ENCODE data around the gene BHLHE23.
A peak's percentile ranks its signal among the peaks of the same experiment; 100 is the strongest.

BHLHE23 gene

DNA sequence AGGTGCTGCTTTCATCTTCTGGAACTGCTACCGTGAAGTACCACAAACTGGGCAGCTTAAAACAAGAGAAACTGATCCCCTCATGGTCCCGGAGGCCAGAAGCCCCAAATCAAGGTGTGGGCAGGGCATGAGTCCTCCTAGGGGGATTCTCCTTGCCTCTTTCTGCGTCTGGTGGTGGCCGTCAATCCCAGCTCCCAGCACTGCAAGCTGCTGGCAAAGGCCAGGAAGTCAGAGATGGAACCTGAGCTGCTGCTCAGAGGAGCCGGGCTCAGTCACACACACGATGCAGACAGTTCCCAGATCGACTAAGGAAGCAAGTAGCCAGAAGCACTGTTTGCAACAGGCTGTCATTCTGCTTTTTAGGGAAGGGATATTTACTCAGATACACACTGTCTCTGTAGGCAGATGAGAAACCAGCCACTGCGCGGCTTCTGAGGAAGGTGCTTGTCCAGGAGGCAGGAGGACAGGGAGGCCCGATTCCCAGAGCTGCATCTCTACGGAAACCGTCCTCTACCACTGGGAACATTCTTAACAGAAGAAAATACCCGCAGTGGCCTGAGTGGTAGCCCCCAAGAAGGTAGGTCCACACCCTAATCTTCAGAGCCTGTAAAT is 15.5 kb downstream of the BHLHE23 start:
- DNase-seq (ENCODE audit: low read depth in 2 of 2): no peak

DNA sequence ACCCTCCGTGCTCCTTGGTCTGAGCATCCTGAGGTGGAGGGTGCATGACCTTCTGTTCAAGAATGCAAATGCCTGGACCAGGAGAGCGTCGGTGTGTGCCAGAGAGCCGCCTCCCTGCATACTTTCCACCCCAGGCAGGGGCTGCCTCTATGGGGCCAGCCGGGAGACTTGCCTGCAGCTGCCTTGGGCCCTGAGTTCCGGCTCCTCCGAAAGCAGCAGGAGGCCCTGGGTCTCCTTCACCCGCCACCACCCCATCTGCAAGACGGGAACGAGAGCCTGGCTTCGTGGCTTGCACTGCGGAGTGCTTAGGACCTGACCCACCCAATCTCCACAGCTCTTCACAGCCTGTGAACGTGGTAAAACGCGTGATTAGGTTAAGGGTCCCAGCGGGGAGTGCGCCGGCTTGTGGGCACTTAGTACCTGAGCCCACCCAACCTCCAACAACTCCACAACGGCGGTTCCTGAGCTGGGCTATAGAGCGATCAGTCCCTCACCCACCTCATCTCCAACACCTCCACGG is 16.4 kb downstream of the BHLHE23 start:
- no peak for DNase-seq (ENCODE audit: low read depth in 2 of 2)

DNA sequence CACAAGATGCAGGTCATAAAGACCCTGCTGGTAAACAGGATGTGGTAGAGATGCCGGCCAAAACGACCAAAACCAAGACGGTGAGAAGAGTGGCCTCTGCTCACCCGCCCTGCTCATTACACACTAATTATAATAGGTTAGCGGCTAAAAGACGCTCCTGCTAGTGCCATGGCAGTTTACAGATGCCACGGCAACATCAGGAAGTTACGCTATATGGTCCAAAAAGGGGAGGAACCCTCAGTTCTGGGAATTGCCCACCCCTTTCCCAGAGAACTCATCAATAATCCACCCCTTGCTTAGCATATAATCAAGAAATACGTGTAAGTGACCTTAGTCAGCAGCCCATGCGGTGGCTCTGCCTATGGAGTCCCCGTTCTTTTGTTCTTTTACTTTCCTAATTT is 17.6 kb downstream of the BHLHE23 start:
- DNase-seq (ENCODE audit: low read depth in 2 of 2): no peak

DNA sequence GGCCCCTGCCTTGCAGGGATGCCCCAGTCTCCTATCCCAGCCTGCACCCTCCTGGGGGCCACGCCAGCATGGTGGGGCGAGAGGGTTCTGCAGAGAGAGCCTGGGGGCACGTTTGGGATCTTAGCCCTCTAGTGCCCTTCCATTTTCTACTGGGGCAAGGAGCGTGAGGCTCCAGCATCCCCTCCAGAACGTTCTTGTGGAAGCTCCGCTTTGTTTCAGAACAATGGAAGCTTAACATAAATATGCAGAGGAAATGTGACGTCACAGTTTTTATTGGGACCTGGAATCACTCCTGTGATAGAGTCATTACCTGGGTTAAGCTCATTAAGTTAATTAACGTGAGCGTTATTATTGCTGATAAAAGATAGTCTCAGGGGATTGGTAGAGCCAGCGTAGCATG is 19.6 kb downstream of the BHLHE23 start:
- no peak for DNase-seq (ENCODE audit: low read depth in 2 of 2)

DNA sequence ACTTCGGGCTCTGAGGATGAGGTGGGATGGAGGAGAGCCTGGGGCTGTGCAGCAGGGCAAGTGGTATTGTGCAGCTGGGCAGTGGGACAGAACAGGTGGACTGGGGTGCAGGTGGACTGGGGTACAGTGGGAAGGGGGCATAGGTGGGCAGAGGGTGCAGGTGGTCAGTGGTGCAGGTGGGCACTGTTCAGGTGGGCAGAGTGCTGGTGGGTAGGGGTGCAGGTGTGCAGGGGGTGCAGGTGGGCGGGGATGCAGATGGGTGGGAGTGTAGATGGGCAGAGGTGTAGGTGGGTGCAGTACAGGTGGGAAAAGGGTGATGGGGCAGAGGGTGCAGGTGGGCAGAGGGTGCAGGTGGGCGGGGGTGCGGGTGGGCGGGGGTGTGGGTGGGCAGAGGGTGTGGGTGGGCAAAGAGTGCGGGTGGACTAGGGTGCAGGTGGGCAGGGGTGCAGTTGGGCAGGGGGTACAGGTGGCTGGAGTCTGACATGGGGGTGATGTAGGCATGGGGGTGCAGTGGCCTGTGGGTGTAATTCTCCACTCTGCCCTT is 20.4 kb downstream of the BHLHE23 start:
- DNase-seq (ENCODE audit: low read depth in 2 of 2): no peak

DNA sequence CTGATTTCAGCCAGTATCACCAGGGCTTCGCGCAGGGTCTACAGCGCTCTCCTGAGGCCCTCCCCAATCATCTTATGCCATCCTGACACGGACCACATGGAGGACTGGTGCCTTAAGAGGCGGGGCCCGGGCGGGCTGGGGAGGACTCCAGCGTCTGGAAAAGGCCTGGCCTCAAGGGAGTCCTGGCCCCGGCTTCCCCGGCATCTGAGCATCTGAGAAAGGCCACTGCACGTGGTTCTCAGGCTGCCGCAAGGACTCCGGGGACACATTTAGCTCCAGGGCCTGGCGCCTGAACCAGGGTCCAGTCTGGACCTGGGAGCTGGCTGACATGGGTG is 21.4 kb downstream of the BHLHE23 start:
- DNase-seq (ENCODE audit: low read depth in 2 of 2): no peak

DNA sequence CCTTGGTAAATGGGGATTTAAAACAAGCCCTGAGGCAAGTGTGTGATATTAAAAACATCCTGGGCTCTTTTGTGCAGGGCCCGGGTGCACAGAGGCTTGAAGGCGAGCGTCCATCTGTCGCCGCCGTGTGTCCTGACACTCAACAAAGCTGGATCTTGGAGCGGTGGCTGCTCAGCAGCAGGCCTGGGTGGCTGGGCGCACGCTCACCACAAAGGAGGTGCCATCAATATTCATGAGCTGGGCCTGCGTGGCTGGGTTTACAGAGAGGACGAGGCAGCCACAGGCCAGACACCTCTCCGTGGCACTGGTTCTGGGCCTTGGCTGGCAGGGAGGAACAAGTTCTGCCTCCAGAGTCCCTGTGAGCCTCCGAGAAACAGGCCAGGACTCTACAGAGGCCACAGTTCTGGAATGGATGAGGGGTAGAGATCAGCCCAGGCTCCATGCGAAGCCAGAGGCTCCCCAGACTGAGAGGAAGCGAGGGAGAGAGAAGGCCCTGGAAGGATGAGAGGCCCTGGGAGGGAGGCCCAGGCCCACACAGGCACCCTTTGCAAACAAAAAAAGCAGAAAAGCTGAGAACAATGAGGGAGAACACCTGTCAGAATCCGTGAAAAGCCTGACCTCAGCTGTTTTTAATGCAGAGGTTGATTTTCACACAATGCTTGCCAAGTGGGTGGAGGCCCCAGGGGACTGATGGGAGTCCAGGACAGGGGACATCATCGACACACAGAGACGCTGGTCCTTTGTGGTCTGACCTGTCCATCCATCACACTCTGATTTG is 21.9 kb downstream of the BHLHE23 start:
- DNase-seq (ENCODE audit: low read depth in 2 of 2): no peak

DNA sequence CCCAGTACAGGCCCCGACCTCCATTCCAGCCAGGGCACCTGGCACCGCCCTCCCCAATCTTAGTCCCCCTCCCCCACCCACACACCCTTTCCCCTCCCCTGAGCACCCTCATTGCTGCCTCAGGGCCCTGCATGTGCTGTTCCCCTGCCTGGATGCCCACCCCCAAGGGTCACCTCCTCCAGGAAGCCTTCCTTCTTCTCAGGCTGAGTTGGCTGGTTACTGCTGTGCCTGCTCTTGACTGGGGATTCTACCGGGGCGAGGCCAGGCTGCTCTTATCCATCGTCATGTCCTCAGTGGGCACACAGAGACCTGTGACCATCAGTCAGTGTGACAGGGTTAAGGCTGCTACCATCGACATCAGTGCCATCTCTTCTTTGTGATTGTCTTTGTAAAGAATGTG is 23.6 kb downstream of the BHLHE23 start:
- no peak for DNase-seq (ENCODE audit: low read depth in 2 of 2)

DNA sequence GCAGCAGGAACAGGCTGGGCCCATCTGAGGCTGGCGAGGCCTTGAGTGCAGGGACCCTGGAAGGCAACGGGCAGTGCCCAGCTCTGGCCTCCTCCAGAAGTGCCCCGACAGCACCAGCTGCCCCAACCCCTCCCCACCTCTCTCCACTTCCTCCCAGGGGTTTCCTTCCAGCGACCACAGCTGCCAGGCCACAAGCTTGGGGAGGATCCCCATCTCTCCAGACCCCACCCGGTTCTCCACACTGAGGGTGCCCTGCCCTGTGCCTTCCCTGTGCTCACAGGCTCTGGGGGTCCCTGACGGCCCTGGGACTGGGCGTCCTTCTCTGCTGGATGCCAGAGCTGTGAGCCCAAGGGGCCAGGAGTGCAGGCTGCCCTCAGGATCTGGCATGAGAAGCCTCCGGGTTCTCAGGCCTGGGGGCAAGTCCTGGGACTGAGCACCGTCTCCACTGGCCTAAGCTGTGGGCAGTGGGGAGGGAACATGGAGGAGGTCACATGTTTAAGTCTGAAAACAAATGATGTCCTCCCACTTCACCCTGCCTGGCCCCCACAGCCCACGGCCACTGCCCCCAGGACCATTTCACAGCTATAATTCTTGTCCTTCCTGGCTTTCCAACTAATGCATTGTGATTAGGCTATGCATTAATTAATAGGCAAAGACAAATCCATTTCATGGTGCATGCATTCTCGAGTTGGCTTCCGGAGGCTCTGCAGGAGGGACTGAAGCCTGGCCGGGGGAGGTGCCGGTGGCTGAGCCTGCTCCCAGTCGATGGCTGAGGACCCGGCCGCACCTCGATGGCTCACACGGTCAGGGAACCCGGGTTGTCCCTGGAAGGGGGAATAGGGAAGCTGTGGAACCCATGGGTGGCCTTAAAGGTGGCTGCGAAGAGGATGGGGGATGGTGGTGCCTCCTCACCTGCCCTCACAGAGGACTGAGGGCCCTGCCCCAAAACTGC is 24.4 kb downstream of the BHLHE23 start:
- no peak for DNase-seq (ENCODE audit: low read depth in 2 of 2)

DNA sequence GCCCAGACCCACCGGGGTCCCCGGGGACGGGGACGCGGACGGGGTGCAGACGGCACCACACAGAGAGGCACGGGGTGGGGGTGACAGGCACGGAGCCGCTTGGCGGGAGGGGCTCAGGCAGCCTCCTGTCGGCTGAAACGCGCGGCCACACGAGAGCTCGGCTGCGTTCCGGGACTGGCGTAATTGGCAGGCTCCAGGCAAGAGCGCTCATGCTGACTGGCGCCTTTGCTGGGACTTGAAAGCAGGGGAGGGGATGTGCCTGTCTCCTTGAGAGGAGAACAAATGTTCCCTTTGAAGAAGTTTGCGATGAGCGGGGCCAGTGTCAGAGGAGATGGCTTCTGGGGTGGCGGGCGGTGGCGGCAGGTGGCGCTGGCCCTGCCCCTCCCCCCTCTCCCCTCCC is 25.8 kb downstream of the BHLHE23 start:
- DNase-seq (ENCODE audit: low read depth in 2 of 2): peak in 1 of 2 donors; percentile 20

DNA sequence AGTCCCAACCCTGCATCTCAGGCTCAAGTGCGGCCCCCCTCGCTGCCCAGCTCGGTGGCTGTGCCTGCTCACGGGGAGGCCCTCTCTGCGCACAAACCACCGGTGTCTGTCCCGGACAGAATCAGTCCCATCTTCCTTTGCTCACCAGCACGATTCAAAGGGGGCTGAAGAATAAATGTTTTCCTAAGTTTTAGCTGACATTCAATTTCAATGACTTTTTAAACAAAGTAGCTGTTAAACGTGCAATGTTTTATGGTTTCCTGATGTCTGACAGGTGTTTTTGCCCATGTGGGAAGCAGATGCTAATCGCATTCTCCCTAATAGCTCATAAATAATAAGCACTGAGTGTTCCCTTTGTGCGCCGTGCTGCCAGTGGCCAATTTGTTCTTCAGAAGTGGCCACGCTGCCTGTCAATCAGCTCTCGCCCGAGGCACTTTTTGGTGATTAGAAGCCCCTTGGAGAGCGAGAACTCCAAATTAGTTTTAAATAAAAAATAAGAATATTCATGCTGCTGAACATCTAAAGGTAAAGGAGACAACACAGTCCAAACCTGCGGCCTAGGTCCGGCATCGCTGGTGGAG is 26.3 kb downstream of the BHLHE23 start:
- DNase-seq (ENCODE audit: low read depth in 2 of 2): no peak

DNA sequence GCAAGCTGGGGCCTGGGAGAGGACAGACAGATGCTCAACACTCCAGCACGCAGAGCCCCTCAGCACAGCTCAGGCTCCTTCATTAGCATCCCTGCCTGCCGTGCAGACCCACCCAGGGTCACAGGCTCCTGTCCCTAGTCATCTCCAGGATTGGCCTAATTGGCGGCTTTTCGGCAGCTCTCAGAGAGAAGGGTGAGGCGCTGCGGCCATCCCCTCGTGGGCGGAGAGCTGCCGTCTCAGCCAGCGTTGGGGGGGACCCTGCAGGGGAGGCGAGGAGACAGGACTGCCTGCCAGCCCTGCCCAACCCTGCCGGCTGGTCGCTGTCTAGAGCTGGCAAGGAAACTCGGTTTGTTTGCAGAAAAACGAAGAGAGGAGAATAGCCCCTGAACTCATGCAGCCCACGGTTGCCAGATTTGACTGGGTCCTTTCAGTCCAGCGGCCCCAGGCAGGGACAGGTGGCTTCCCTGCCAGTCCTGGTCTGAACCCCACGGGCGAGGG is 26.8 kb downstream of the BHLHE23 start:
- no peak for DNase-seq (ENCODE audit: low read depth in 2 of 2)

DNA sequence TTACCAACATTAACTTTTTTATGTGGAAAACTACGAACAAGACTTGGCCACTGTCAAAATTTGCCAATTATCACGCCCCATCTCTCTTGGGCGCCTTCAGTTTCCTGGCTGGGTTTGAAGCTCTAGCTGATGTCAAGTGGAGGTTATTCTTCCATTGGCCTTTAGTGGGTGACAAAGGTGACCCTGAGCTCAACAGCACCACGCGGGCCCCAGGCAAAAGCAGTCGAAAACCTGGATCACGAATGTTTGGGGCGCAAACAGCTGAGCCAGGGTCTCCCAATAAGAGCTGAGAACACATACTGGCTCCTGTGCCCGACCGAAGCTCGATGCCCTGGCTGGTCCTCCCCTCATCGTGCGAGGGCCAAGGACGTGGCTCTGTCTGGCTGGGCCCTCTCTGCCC is 27.5 kb downstream of the BHLHE23 start:
- no peak for DNase-seq (ENCODE audit: low read depth in 2 of 2)

DNA sequence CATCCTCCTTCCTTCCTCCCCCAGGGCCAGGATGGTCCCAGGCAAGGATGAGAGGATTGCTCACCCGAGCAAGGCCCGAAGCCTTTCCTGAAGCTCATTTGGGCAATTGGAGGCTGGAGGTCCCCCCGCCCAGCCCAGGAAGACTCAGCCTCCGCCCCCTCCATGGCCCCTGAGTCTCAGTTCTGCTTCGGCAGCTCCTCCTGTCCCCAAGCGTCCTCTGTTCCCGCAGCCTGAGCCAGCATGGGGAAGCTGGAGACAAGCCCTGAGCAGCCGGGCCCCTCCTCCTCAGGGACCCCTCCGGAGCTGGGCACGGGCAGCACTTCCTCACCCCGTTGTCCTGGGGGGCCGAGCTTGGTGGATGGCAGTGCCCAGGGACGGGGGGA is 28.2 kb downstream of the BHLHE23 start:
- DNase-seq (ENCODE audit: low read depth in 2 of 2): no peak

DNA sequence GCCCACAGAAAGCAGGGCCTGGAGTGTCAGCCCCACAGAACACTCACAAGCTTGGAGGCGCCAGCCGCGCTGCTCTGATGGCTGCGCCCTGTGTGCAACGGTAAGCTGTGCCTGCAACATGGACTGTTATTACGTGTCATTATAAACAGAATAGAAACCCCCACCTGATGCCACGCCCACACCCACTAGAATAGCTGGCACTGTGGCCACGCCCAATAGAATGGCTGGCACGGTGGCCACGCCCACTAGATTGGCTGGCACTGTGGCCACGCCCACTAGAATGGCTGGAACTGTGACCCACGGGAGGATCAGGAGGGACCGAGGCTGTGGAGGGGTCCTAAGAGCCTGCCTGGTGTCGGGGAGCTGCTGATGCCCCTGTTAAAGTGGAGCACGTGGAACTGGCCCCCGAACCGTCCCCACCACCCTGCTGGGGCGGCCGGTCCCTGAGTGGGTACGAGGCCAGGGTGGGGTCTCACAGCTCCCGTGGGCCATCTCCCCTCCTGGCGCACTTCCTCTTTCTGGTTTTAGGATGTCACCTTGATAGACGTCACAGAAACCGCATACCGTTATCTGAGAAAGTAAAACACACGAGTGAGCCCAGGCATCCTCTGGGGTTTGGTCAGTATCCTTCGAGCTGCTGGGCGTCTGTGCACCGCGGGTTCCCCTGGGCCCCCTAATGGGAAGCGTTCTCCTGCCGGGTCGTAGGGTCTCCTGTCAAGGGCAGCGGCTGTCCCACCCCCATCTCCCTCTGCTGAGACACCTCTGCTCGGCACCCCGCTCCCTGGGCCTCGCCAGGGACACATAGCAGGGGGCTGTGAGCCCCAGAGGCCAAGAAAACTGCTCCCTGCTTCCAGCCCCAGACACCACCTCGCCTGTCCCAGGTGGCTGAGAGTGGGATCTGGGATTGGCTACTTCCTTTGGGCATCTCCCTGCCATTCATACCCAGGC is 28.9 kb downstream of the BHLHE23 start:
- peak; percentile 64 to 75 for DNase-seq (ENCODE audit: low read depth in 2 of 2)

DNA sequence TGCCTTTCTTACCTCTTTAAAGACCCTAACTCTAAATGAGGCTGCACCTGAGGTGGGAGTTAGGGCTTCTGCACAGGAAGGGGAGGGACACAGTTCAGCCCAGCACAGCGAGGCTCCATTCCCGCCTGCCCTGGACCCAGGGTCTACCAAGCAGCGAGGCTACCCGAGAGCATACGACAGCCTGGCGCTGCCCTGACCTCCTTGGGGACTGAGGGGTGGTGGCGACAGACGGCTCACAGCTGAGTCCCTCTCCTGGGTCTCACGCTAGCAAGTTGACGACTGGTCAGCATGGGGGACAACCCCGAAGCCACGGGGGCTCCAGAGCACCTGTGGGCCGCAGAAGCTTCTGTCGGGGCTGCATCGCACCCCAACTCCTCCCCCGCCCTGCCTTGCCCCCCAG is 29.9 kb downstream of the BHLHE23 start:
- no peak for DNase-seq (ENCODE audit: low read depth in 2 of 2)

DNA sequence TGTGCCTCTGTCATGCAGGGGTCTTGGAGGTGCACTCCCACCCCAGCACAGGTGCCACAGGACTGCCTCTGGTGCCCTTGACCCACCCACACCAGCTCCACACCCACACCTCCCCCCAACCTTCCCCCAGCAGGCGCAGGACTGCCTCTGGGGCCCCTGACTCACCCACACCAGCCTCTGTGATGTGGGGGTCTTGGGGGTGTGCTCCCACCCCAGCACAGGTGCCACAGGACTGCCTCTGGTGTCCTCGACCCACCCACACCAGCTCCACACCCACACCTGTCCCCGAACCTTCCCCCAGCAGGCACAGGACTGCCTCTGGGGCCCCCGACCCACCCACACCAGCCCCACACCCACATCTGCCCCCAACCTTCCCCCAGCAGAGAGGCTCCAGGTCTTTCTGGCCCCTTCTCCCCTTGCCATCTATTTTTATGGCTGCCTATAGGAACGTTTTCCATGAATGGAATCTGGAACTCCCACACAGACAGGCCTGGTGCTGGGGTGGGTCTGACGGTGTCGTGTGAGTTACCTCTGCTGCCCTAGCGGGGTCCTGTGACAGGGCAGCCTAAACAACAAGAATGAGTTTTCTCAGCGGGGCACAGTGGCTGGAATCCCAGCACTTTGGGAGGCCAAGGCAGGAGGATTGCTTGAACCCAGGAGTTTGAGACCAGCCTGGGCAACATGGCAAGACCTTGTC is 30.8 kb downstream of the BHLHE23 start:
- DNase-seq (ENCODE audit: low read depth in 2 of 2): no peak

DNA sequence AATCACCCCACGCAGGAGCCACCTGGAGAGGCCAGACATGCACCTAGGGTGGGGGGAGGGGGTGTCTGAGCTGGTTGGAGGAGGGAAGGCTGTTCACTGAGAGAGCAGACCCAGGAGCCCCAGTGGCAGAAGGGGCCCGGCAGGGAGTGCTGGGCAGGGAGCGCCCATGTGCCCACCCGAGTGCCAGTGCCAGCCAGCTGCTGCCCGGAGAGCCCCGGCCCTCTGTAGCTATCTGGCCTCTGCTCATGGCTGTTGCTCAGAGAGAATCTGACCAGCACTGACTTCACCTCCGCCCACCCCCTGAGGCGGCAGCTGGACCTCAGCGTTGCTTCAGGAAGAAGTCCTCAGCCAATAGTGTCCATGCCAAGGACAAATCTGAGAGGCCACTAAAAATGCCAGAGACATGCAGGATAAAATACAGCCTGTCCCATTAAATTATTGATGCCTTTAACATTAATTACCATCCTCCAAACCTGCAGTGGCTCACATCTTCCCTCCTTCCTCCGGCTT is 31.5 kb downstream of the BHLHE23 start:
- no peak for DNase-seq (ENCODE audit: low read depth in 2 of 2)
